Measurements from ENCODE around the gene TMEM14C. TPM values are rescaled to one million over a fixed set of nuclear protein-coding genes. Genes with fewer than 3 reads are reported as not detected.
"Not testable (repeated sequence)": the region's sequence is repeated elsewhere in the genome, so short reads cannot be mapped to it uniquely, and the experiment has no call there.

The TMEM14C gene
- total RNA-seq, 2 donors from 2014 or later, result 99.7 to 208 TPM

GRCh38 chr6:10746915-10747250 is 24.0 kb downstream of the TMEM14C start:
- intact Hi-C loops (cut with DNase I), result loop anchor here (2.0 to 10.0 kb wide), 2 partner anchors 24 to 232 kb away; partner anchors contain the start of gene TMEM14C
- Histone ChIP-seq H3K4me3 (peak overlapping the region; percentile 55 to 64), H3K27me3 (replicated peaks; ENCODE audit: insufficient read depth) (no peaks in the 10 kb centered on the region), H3K36me3 (no peaks in the 10 kb centered on the region), H3K4me1 (replicated peaks) (peaks cover 14% of the 10 kb centered on the region), H3K27ac (peak overlapping the region; percentile 74 to 80), H3K9me3 (no peaks in the 10 kb centered on the region)
- DNase-seq (ENCODE audit: low spot score), result no peak
- 23% methylated on average over 9 of the region's 9 CpGs for WGBS
- TF ChIP-seq POLR2A (IDR thresholded peaks at IDR 0.05), result no peak
- no peak for TF ChIP-seq POLR2AphosphoS5 (IDR thresholded peaks at IDR 0.05)
- TF ChIP-seq CTCF (IDR thresholded peaks at IDR 0.05), result no peak

GRCh38 chr6:10747251-10747972 is 24.5 kb downstream of the TMEM14C start, which contains the start of gene TMEM14B:
Gene TMEM14B, plus strand, starts transcription at chr6:10747805. Its CDS starts 1,441 bp downstream, at chr6:10749246.
- H3K4me3 ChIP-seq, result peak within 1 kb of the TSS; percentile 55 to 64
- H3K27ac ChIP-seq, result peak within 1 kb of the TSS; percentile 74 to 80
- TF ChIP-seq POLR2A (IDR thresholded peaks at IDR 0.05), result peak; percentile 79
- TF ChIP-seq POLR2AphosphoS5 (IDR thresholded peaks at IDR 0.05), result peak; percentile 98
- TF ChIP-seq CTCF (IDR thresholded peaks at IDR 0.05), result peak in 2 of 4 experiments; percentile 13 to 21
- no peaks in the 10 kb centered on the region for H3K9me3 ChIP-seq
- H3K4me1 ChIP-seq (replicated peaks), result peaks cover 14% of the 10 kb centered on the region
- intact Hi-C loops (cut with DNase I), result loop anchor here (2.0 to 10.0 kb wide), 2 partner anchors 25 to 233 kb away; partner anchors contain the start of gene TMEM14C
- no peaks in the 10 kb centered on the region for H3K36me3 ChIP-seq
- no peaks in the 10 kb centered on the region for H3K27me3 ChIP-seq (replicated peaks; ENCODE audit: insufficient read depth)
- peak; percentile 100 for DNase-seq (ENCODE audit: low spot score)
- WGBS, result under 1% methylated on average over 50 of the region's 52 CpGs

GRCh38 chr6:10749734-10750133 is 26.9 kb downstream of the TMEM14C start:
- DNase-seq (ENCODE audit: low spot score), result no peak
- H3K4me3 ChIP-seq, result no peak overlapping the region

GRCh38 chr6:10750568-10750967 is 27.7 kb downstream of the TMEM14C start:
- H3K27me3 ChIP-seq (replicated peaks; ENCODE audit: insufficient read depth); H3K4me3 ChIP-seq; H3K27ac ChIP-seq; intact Hi-C loops (cut with DNase I); H3K9me3 ChIP-seq; DNase-seq (ENCODE audit: low spot score); H3K36me3 ChIP-seq: not testable (repeated sequence)
- 82% methylated on average over 6 of the region's 6 CpGs for WGBS
- H3K4me1 ChIP-seq (replicated peaks), result peaks cover 14% of the 10 kb centered on the region

More at GRCh38 chr6:10749734-10750133, 26.9 kb downstream of the TMEM14C start:
- TF ChIP-seq POLR2A (IDR thresholded peaks at IDR 0.05), result no peak
- no peak for TF ChIP-seq CTCF (IDR thresholded peaks at IDR 0.05)
- TF ChIP-seq POLR2AphosphoS5 (IDR thresholded peaks at IDR 0.05), result no peak
- no peak overlapping the region for H3K27ac ChIP-seq
- H3K9me3 ChIP-seq, result no peaks in the 10 kb centered on the region
- H3K36me3 ChIP-seq, result no peaks in the 10 kb centered on the region
- H3K27me3 ChIP-seq (replicated peaks; ENCODE audit: insufficient read depth), result no peaks in the 10 kb centered on the region
- 51% methylated on average over 2 of the region's 2 CpGs for WGBS
- intact Hi-C loops (cut with DNase I), result loop anchor here (10.0 kb wide), 1 partner anchor 235 kb away; no protein-coding TSS in a partner anchor
- H3K4me1 ChIP-seq (replicated peaks), result peaks cover 14% of the 10 kb centered on the region

GRCh38 chr6:10751757-10752156 is 28.9 kb downstream of the TMEM14C start:
- H3K36me3 ChIP-seq; intact Hi-C loops (cut with DNase I): not testable (repeated sequence)

GRCh38 chr6:10756085-10756484 is 33.2 kb downstream of the TMEM14C start:
- no peak for TF ChIP-seq CTCF (IDR thresholded peaks at IDR 0.05)
- TF ChIP-seq POLR2AphosphoS5 (IDR thresholded peaks at IDR 0.05), result no peak
- TF ChIP-seq POLR2A (IDR thresholded peaks at IDR 0.05), result no peak
- H3K36me3 ChIP-seq, result no peaks in the 10 kb centered on the region
- DNase-seq (ENCODE audit: low spot score), result no peak
- no peak overlapping the region for H3K27ac ChIP-seq
- 100% methylated on average over 1 of the region's 1 CpG for WGBS
- H3K27me3 ChIP-seq (replicated peaks; ENCODE audit: insufficient read depth), result no peaks in the 10 kb centered on the region
- no peak overlapping the region for H3K4me3 ChIP-seq
- H3K9me3 ChIP-seq, result no peaks in the 10 kb centered on the region
- no peaks in the 10 kb centered on the region for H3K4me1 ChIP-seq (replicated peaks)
- intact Hi-C loops (cut with DNase I), result no loop called here

More at GRCh38 chr6:10751757-10752156, 28.9 kb downstream of the TMEM14C start:
- WGBS, result 85% methylated on average over 5 of the region's 5 CpGs
- DNase-seq (ENCODE audit: low spot score); H3K4me3 ChIP-seq; H3K27ac ChIP-seq; H3K27me3 ChIP-seq (replicated peaks; ENCODE audit: insufficient read depth); H3K9me3 ChIP-seq: not testable (repeated sequence)
- peaks cover 14% of the 10 kb centered on the region for H3K4me1 ChIP-seq (replicated peaks)

All from prostate gland (tissue), 2 donors.